Heart left ventricle (tissue), 16 donors: ENCODE measurements around the gene MAST4. TPM values are rescaled to one million over a fixed set of nuclear protein-coding genes. Genes with fewer than 3 reads are reported as not detected.

Experiments
- ATAC-seq, 4 donors: fragments of 200-7000 bp; cut with Tn5 transposase; one replicate each; pipeline ENCODE4 v1.9.1; 2020 to 2022; ENCODE audit warnings: moderate library complexity in 4 of 4, mild to moderate bottlenecking in 3 of 4, moderate number of reproducible peaks in 1 of 4
- DNase-seq, 5 donors: peaks; one replicate each; pipeline ENCODE4 v3.0.0-alpha.2; 2020
- H3K27ac ChIP-seq, 12 donors: fragments of 200-600 bp; sonication (generic) in 4 of 12; one replicate each; pipeline versions ENCODE4 v1.5.0 to v1.8.0; 2016 to 2022; ENCODE audit warnings: mild to moderate bottlenecking in 2 of 12
- H3K27me3 ChIP-seq, 9 donors: fragments of 200-600 bp; sonication (generic) in 2 of 9; one replicate each; pipeline versions ENCODE4 v1.5.1 to v1.8.0; 2016 to 2022; ENCODE audit warnings: mild to moderate bottlenecking in 3 of 9
- H3K36me3 ChIP-seq, 9 donors: fragments of 200-600 bp; sonication (generic) in 2 of 9; one replicate each; pipeline versions ENCODE4 v1.5.0 to v1.8.0; 2018 to 2022; ENCODE audit warnings: mild to moderate bottlenecking in 2 of 9
- H3K4me1 ChIP-seq, 12 donors: fragments of 200-600 bp; sonication (generic) in 4 of 12; one replicate each; pipeline versions ENCODE4 v1.5.0 to v1.8.0; 2016 to 2022; ENCODE audit warnings: mild to moderate bottlenecking in 3 of 12
- H3K4me3 ChIP-seq, 12 donors: fragments of 200-600 bp; sonication (generic) in 4 of 12; one replicate each; pipeline versions ENCODE4 v1.5.0 to v1.8.0; 2017 to 2022; ENCODE audit warnings: mild to moderate bottlenecking in 9 of 12, moderate library complexity in 4 of 12
- H3K9me3 ChIP-seq, 12 donors: fragments of 200-600 bp; sonication (generic) in 4 of 12; one replicate each; pipeline versions ENCODE4 v1.5.0 to v1.8.0; 2016 to 2022; ENCODE audit warnings: mild to moderate bottlenecking in 1 of 12
- POLR2A ChIP-seq, 2 donors: fragments of 450-650 bp; IDR thresholded peaks; one replicate each; pipeline ENCODE4 v1.6.1; 2017; ENCODE audit warnings: antibody characterized with exemption in 2 of 2, mild to moderate bottlenecking in 2 of 2, moderate library complexity in 2 of 2
- WGBS, 4 donors: extraction: QIAGEN DNeasy Blood & Tissue Kit in 2 of 4; methylation state at CpG; one replicate each; pipeline versions ENCODE4 v1.1.5 to v1.1.7; 2013 to 2018; 5-methylcytosine and 5-hydroxymethylcytosine counted together
- intact Hi-C, 10 donors: fragments of 100-400 bp; cut with DNase I; formaldehyde crosslinking; loops; one replicate each; pipeline versions ENCODE4 v1.11.1 to v1.14.2; 2022
- polyA plus RNA-seq, 2 donors: library from polyadenylated mRNA; stranded (reverse); fragments of 200-250 nt; gene quantifications; one replicate each; pipeline ENCODE4 v1.2.3, GENCODE V29; 2013
- total RNA-seq, 9 donors: library from RNA; depleted of rRNA in 2 of 9; stranded (reverse); fragments of >200 nt in 2 of 9; fragmentation: NEBNext Ultra II Directional in 3 of 9; extraction: Animal tissue kit (Norgen Biotek cat#: 25700) in 3 of 9; gene quantifications; one replicate each; pipeline versions ENCODE4 v1.1.0 to v1.2.4, GENCODE V29; 2016 to 2023
- TF ChIP-seq, protein P1 (sequence below), 12 donors: fragments of 200-600 bp; sonication (generic) in 4 of 12; IDR thresholded peaks; one replicate each; pipeline versions ENCODE4 v1.5.0 to v1.8.0; 2018 to 2022; ENCODE audit warnings: antibody characterized with exemption in 12 of 12, mild to moderate bottlenecking in 5 of 12
- donor health status: ischemic (EF 13 %, LVEDD 7.1; RV severe dilation, severe dysfunction).
- donor health status: healthy with polysubstance abuse.
- donor health status: DM: no; HTN: yes; CAD: no.
- donor health status: DM: no; HTN: no; CAD: no.
- donor health status: ischemic (EF 25% LVEDD 6.9; RV normal size, moderate dysfunction).
- donor health status: ischemic (EF 25% LVEDD 5.7; RV mildly dilated, moderate dysfunction).
- donor health status: healthy.
- donor health status: DM: yes; HTN: yes; CAD: no.
- donor health status: ischemic (EF 35%, LVEDD 5.7; RV mildly dilated, moderate dysfunction).
- donor health status: nonischemic (EF 11% LVEDD 7.7; RV severe dilation, severe dysfunction).
- donor health status: DM: yes; HTN: yes; CAD: no.
- donor health status: PGD.
- donor health status: ischemic (EF 29% LVEDD 5.4; RV normal size, mild dysfunction).
- donor health status: nonischemic (EF 23%, LVEDD 6.1; RV moderate dilation, normal function).

The MAST4 gene
- total and polyA plus RNA-seq, 11 donors, result 26.8 to 96.2 (median 68.1) TPM

DNA sequence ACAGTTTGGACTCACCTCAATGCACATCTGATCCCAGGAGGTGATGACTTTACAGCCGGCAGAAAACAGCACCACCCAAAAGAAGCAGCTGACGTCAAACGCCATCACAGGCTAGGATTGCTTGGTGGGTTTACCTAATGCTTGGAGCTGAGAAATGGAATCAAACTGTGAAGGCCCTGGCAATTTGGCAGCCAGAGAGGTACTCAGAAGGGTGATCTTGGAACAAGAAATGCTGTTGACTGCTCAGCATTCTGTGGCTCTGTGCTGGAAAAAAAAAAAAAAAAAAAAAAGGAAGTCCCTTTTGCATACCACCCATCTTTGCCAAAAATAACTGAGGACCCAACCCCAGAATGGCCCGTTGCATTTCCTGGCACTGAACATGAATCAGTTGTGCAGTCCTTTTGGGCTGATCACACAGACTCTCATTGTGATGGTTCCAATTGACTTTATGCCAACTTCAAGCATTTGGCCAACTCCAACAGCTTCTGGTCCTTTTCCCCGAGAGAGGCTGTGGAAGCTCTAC, 600.4 kb downstream of the MAST4 start, which contains the start of gene CD180:
TSS of gene CD180 (minus strand) at position 263 of the 523 bp plus-strand sequence. CDS start at position 105, 158 bp downstream.
- Histone ChIP-seq H3K36me3 (no peaks in the 10 kb centered on the region), H3K4me3 (peak within 1 kb of the TSS in 2 of 12 donors; percentile 2 to 42), H3K27me3 (no peaks in the 10 kb centered on the region), H3K27ac (peak within 1 kb of the TSS in 1 of 12 donors; percentile 83), H3K4me1 (peaks cover 0 to 71% (median 7%) of the 10 kb centered on the region in 12 donors), H3K9me3 (peaks cover 0 to 6% (median 0%) of the 10 kb centered on the region in 12 donors)
- WGBS, 4 donors, result 46 to 56% (median 53%) methylated on average over 5 of the region's 5 CpGs
- TF ChIP-seq, protein P1, sequence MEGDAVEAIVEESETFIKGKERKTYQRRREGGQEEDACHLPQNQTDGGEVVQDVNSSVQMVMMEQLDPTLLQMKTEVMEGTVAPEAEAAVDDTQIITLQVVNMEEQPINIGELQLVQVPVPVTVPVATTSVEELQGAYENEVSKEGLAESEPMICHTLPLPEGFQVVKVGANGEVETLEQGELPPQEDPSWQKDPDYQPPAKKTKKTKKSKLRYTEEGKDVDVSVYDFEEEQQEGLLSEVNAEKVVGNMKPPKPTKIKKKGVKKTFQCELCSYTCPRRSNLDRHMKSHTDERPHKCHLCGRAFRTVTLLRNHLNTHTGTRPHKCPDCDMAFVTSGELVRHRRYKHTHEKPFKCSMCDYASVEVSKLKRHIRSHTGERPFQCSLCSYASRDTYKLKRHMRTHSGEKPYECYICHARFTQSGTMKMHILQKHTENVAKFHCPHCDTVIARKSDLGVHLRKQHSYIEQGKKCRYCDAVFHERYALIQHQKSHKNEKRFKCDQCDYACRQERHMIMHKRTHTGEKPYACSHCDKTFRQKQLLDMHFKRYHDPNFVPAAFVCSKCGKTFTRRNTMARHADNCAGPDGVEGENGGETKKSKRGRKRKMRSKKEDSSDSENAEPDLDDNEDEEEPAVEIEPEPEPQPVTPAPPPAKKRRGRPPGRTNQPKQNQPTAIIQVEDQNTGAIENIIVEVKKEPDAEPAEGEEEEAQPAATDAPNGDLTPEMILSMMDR (IDR thresholded peaks at IDR 0.05), result no peak
- peak in 2 of 5 donors; percentile 15 to 42 for DNase-seq
- ATAC-seq, result peak in 3 of 4 donors; percentile 57 to 69 (median 68)
- intact Hi-C loops, result no loop called here

DNA sequence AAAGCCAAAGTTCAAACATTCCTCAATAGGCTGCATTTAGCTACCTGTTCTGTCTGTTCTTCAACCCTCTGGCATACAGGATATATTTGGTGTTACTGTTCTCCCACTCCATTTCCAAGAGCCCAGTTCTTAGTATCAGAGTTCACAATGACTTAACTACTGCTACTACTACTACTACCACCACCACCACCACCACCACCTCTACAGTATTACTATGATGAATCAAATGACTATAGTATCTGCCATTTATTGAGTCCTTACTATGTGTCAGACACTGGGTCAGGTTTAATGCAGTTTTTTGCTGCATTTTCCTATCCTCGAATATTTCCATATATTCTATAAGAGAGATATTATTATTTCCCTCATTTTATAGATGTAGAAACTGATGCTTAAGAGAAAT, 601.3 kb downstream of the MAST4 start:
- no peaks in the 10 kb centered on the region for H3K27me3 ChIP-seq
- no peak overlapping the region for H3K27ac ChIP-seq
- no peaks in the 10 kb centered on the region for H3K36me3 ChIP-seq
- DNase-seq, result no peak
- H3K4me3 ChIP-seq, result no peak overlapping the region
- no peak for TF ChIP-seq POLR2A (IDR thresholded peaks at IDR 0.05)
- TF ChIP-seq, protein P1 (IDR thresholded peaks at IDR 0.05), result no peak
- peaks cover 0 to 6% (median 0%) of the 10 kb centered on the region in 12 donors for H3K9me3 ChIP-seq
- WGBS, 4 donors, result 87 to 99% (median 93%) methylated on average over 1 of the region's 1 CpG
- intact Hi-C loops, result no loop called here
- ATAC-seq, result no peak
- peaks cover 0 to 75% (median 7%) of the 10 kb centered on the region in 12 donors for H3K4me1 ChIP-seq

DNA sequence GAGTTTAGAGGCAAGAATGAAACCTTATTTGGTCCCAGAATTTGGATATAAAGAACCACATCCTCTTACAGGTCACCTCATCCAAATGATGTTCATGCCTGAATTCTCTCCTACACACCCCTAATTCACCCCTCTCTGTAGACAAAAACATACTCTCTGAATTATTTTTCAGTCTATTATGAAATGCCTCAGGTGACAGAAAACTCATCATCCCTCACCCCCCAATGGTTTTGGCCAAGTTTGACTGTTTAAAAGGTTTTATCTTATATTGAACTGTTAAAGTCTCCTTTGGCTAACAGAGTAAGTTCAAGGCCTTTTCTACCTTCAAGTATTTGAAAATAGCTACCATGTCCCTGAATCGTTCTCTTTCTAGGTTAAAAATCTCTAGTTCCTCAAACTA, 602.7 kb downstream of the MAST4 start:
- TF ChIP-seq POLR2A (IDR thresholded peaks at IDR 0.05), result no peak
- TF ChIP-seq, protein P1 (IDR thresholded peaks at IDR 0.05), result no peak

DNA sequence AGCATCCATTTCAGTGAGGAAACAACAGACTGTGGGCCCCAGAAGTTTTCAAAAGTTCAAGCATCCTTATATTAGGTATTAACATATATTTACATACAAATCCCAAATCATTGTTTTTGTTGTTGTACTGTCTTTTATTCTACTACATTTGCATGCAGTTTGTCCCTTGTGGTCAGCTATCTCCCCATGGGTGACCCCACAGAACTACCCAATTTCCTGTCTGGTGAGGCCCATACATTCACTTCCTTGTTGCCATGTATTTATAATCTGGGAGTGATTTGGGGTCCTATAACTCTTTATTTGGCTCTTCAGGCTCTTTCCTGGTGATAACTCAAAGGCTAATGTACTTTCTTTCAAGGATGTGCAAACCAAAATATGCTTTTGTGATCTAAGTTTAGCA, 603.7 kb downstream of the MAST4 start:
- intact Hi-C loops, result loop anchor here in 6 of 10 donors (5.0 to 10.0 kb wide), 5 partner anchors 215 to 1025 kb away; no protein-coding TSS in a partner anchor
- DNase-seq (no peak), ATAC-seq (no peak)
- no peak overlapping the region for H3K4me3 ChIP-seq
- no peak overlapping the region for H3K27ac ChIP-seq
- peaks cover 0 to 6% (median 0%) of the 10 kb centered on the region in 12 donors for H3K9me3 ChIP-seq
- H3K27me3 ChIP-seq, result no peaks in the 10 kb centered on the region
- TF ChIP-seq, protein P1 (IDR thresholded peaks at IDR 0.05), result no peak
- TF ChIP-seq POLR2A (IDR thresholded peaks at IDR 0.05), result no peak
- peaks cover 0 to 75% (median 9%) of the 10 kb centered on the region in 12 donors for H3K4me1 ChIP-seq
- H3K36me3 ChIP-seq, result no peaks in the 10 kb centered on the region

More for the DNA sequence above, 602.7 kb downstream of the MAST4 start:
- Histone ChIP-seq H3K36me3 (no peaks in the 10 kb centered on the region), H3K27me3 (no peaks in the 10 kb centered on the region), H3K4me1 (peaks cover 0 to 75% (median 9%) of the 10 kb centered on the region in 12 donors), H3K27ac (no peak overlapping the region), H3K9me3 (peaks cover 0 to 6% (median 0%) of the 10 kb centered on the region in 12 donors), H3K4me3 (no peak overlapping the region)
- 71 to 93% (median 86%) methylated on average over 1 of the region's 1 CpG for WGBS, 4 donors
- DNase-seq (no peak), ATAC-seq (no peak)
- intact Hi-C loops, result no loop called here
